ENCODE results near the gene PDCD11. TPM values are rescaled to one million over a fixed set of nuclear protein-coding genes. Genes with fewer than 3 reads are reported as not detected.

Gene PDCD11
- total RNA-seq, 2 donors from 2014 or later: 10.7 to 23.0 TPM

DNA sequence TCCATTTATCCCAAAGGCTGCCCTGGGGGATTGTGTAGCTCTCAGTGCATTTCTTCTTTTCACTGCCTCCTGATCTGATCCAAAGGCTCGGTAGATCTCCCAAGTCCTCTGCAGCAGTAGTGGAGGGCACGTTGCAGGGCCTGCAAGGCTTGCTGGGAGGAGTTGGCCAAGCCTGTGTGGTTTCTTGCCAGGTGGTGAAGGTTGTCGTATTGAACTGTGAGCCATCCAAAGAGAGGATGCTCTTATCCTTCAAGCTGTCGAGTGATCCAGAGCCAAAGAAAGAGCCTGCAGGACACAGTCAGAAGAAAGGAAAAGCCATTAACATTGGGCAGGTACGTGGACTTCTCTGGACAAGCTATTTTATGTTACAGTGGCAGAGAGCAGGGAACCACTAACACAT lies 21.2 kb downstream of the PDCD11 start:
- H3K4me1 ChIP-seq (ENCODE audit: control insufficient read depth in 1 of 2, low read depth in 2 of 2): no peaks in the 10 kb centered on the region
- ATAC-seq (ENCODE audit: insufficient number of reproducible peaks, low FRiP score, low read depth) (no peak), DNase-seq (ENCODE audit: low spot score) (no peak)
- TF ChIP-seq, protein P1, sequence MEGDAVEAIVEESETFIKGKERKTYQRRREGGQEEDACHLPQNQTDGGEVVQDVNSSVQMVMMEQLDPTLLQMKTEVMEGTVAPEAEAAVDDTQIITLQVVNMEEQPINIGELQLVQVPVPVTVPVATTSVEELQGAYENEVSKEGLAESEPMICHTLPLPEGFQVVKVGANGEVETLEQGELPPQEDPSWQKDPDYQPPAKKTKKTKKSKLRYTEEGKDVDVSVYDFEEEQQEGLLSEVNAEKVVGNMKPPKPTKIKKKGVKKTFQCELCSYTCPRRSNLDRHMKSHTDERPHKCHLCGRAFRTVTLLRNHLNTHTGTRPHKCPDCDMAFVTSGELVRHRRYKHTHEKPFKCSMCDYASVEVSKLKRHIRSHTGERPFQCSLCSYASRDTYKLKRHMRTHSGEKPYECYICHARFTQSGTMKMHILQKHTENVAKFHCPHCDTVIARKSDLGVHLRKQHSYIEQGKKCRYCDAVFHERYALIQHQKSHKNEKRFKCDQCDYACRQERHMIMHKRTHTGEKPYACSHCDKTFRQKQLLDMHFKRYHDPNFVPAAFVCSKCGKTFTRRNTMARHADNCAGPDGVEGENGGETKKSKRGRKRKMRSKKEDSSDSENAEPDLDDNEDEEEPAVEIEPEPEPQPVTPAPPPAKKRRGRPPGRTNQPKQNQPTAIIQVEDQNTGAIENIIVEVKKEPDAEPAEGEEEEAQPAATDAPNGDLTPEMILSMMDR (IDR thresholded peaks at IDR 0.05): no peak
- H3K27ac ChIP-seq: no peak overlapping the region
- no peaks in the 10 kb centered on the region for H3K9me3 ChIP-seq
- no peak overlapping the region for H3K4me3 ChIP-seq
- no peaks in the 10 kb centered on the region for H3K27me3 ChIP-seq (replicated peaks; ENCODE audit: insufficient read depth)
- peaks cover 64% of the 10 kb centered on the region for H3K36me3 ChIP-seq

- Histone ChIP-seq H3K4me1 (ENCODE audit: control insufficient read depth in 1 of 2, low read depth in 2 of 2) (no peaks in the 10 kb centered on the region), H3K36me3 (peaks cover 66% of the 10 kb centered on the region), H3K4me3 (no peak overlapping the region), H3K27me3 (replicated peaks; ENCODE audit: insufficient read depth) (no peaks in the 10 kb centered on the region), H3K27ac (no peak overlapping the region), H3K9me3 (no peaks in the 10 kb centered on the region)
- no peak for ATAC-seq (ENCODE audit: insufficient number of reproducible peaks, low FRiP score, low read depth)
- DNase-seq (ENCODE audit: low spot score): no peak
- TF ChIP-seq, protein P1 (IDR thresholded peaks at IDR 0.05): no peak
Measured at GRCh38 chr10:103419101-103419500, 22.7 kb downstream of the PDCD11 start.

DNA sequence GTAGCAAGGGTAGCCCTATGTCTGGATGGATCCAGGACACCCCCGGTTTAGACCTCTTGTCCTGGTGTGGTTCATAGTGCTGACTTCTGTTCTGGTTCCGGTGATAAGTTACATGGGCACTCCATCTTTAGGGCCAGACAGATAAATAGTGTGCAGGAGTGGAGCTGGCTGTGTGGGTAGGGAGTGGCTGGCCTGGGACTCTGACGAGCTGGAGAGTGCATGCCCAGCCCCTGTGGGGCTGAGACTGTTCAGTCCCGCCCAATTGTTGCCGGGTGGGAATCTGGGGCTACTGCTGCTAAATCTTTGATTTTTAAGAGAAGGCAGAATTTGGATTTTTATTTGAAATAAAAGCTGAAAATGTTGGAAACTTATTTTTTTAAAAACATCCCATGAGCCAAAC lies 27.3 kb downstream of the PDCD11 start:
- no peaks in the 10 kb centered on the region for H3K27me3 ChIP-seq (replicated peaks; ENCODE audit: insufficient read depth)
- no peaks in the 10 kb centered on the region for H3K4me1 ChIP-seq (ENCODE audit: control insufficient read depth in 1 of 2, low read depth in 2 of 2)
- no peak overlapping the region for H3K27ac ChIP-seq
- DNase-seq (ENCODE audit: low spot score): no peak
- TF ChIP-seq, protein P1 (IDR thresholded peaks at IDR 0.05): no peak
- H3K4me3 ChIP-seq: no peak overlapping the region
- H3K36me3 ChIP-seq: peaks cover 70% of the 10 kb centered on the region
- no peaks in the 10 kb centered on the region for H3K9me3 ChIP-seq
- ATAC-seq (ENCODE audit: insufficient number of reproducible peaks, low FRiP score, low read depth): no peak

DNA sequence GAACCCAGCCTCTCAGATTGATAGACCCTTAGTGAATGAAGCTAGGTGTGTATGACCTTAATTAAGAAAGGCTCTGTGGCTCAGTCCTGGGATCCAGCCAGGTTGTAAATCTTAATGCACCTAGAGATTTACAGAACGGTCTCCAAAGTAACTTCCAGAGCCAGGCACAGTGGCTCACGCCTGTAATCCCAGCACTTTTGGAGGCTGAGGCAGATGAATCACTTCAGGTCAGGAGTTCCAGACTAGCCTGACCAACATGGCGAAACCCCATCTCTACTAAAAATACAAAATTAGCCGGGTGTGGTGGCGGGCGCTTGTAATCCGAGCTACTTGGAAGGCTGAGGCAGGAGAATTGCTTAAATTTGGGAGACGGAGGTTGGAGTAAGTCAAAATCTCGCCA lies 31.4 kb downstream of the PDCD11 start:
- Histone ChIP-seq H3K27ac (no peak overlapping the region), H3K27me3 (replicated peaks; ENCODE audit: insufficient read depth) (no peaks in the 10 kb centered on the region), H3K4me1 (ENCODE audit: control insufficient read depth in 1 of 2, low read depth in 2 of 2) (no peaks in the 10 kb centered on the region), H3K4me3 (no peak overlapping the region), H3K36me3 (peaks cover 57% of the 10 kb centered on the region), H3K9me3 (no peaks in the 10 kb centered on the region)
- TF ChIP-seq, protein P1 (IDR thresholded peaks at IDR 0.05): no peak
- ATAC-seq (ENCODE audit: insufficient number of reproducible peaks, low FRiP score, low read depth) (no peak), DNase-seq (ENCODE audit: low spot score) (no peak)

GRCh38 chr10:103428989-103429643 lies 32.7 kb downstream of the PDCD11 start:
- Histone ChIP-seq H3K36me3 (peaks cover 48% of the 10 kb centered on the region), H3K4me3 (no peak overlapping the region), H3K4me1 (ENCODE audit: control insufficient read depth in 1 of 2, low read depth in 2 of 2) (no peaks in the 10 kb centered on the region), H3K27ac (no peak overlapping the region), H3K27me3 (replicated peaks; ENCODE audit: insufficient read depth) (no peaks in the 10 kb centered on the region), H3K9me3 (no peaks in the 10 kb centered on the region)
- ATAC-seq (ENCODE audit: insufficient number of reproducible peaks, low FRiP score, low read depth): no peak
- DNase-seq (ENCODE audit: low spot score): no peak
- TF ChIP-seq, protein P1 (IDR thresholded peaks at IDR 0.05): no peak

All from thoracic aorta (tissue), 2 donors.